Hematopoietic multipotent progenitor cell treated with erythropoietin and hydrocortisone succinate and interleukin-3 and kit ligand, for 4 days (in vitro differentiated cells): ENCODE data around the gene IGSF10.

Experiments used
- DNase-seq: peaks from one replicate; pipeline ENCODE4 v3.0.0-alpha.2; 2015

The IGSF10 gene

GRCh38 chr3:151459358-151459757 lies 1.5 kb downstream of the IGSF10 start:
- DNase-seq, result no peak

GRCh38 chr3:151456065-151456464 lies 4.8 kb downstream of the IGSF10 start:
- no peak for DNase-seq

- no peak for DNase-seq
Observed at GRCh38 chr3:151452841-151453240, 8.0 kb downstream of the IGSF10 start.

- DNase-seq, result no peak
Observed at GRCh38 chr3:151452368-151452767, 8.5 kb downstream of the IGSF10 start.

- no peak for DNase-seq
Observed at GRCh38 chr3:151446002-151446340, 14.9 kb downstream of the IGSF10 start.

GRCh38 chr3:151445273-151446001 lies 15.4 kb downstream of the IGSF10 start:
- DNase-seq, result peak; percentile 37

GRCh38 chr3:151443583-151443982 lies 17.3 kb downstream of the IGSF10 start:
- DNase-seq, result peak; percentile 36

- no peak for DNase-seq
Observed at GRCh38 chr3:151440940-151441339, 19.9 kb downstream of the IGSF10 start.

GRCh38 chr3:151439652-151440125 lies 21.2 kb downstream of the IGSF10 start:
- peak; percentile 86 for DNase-seq

- no peak for DNase-seq
Observed at GRCh38 chr3:151437906-151438305, 23.0 kb downstream of the IGSF10 start.

- DNase-seq, result no peak
Observed at GRCh38 chr3:151436675-151437446, 24.0 kb downstream of the IGSF10 start.

- DNase-seq, result no peak
Observed at GRCh38 chr3:151434151-151434890, 26.5 kb downstream of the IGSF10 start.

GRCh38 chr3:151432616-151433372 lies 28.1 kb downstream of the IGSF10 start:
- DNase-seq, result no peak

- DNase-seq, result peak; percentile 95
Observed at GRCh38 chr3:151431940-151432339, 28.9 kb downstream of the IGSF10 start.

- DNase-seq, result no peak
Observed at GRCh38 chr3:151430821-151431484, 29.9 kb downstream of the IGSF10 start.

- DNase-seq, result no peak
Observed at GRCh38 chr3:151428386-151428785, 32.5 kb downstream of the IGSF10 start.

GRCh38 chr3:151426341-151426657 lies 34.6 kb downstream of the IGSF10 start:
- DNase-seq, result peak; percentile 60

GRCh38 chr3:151425627-151426340 lies 35.1 kb downstream of the IGSF10 start:
- peak; percentile 15 for DNase-seq

GRCh38 chr3:151423091-151423490 lies 37.8 kb downstream of the IGSF10 start:
- no peak for DNase-seq

- DNase-seq, result peak; percentile 57
Observed at GRCh38 chr3:151421938-151422337, 38.9 kb downstream of the IGSF10 start.

GRCh38 chr3:151419806-151420205 lies 41.1 kb downstream of the IGSF10 start:
- DNase-seq, result no peak

GRCh38 chr3:151415289-151415688 lies 45.6 kb downstream of the IGSF10 start:
- DNase-seq, result no peak
